A549 (cell line): Measurements from ENCODE around the gene PPARA.
"Not testable (repeated sequence)": the region's sequence is repeated elsewhere in the genome, so short reads cannot be mapped to it uniquely, and the experiment has no call there.

Experiments used
- JUN ChIP-seq, 2 experiments: fragments of >200 bp; sonication (Bioruptor Twin); formaldehyde crosslinking; IDR thresholded peaks; 2 replicates in 1 of 2; 3 replicates in 1 of 2; pipeline ENCODE4 v1.6.1; 2016 to 2017
- NR3C1 ChIP-seq: fragments of >200 bp; sonication (Bioruptor Twin); formaldehyde crosslinking; IDR thresholded peaks from 3 replicates; pipeline ENCODE4 v1.6.1; 2017
- POLR2A ChIP-seq: IDR thresholded peaks from 2 replicates; pipeline ENCODE4 v1.6.1; 2012; ENCODE audit warnings: mild to moderate bottlenecking, low read length
- RCOR1 ChIP-seq: fragments of 150-350 bp; IDR thresholded peaks from 2 replicates; pipeline ENCODE4 v1.6.1; 2014; ENCODE audit warnings: antibody characterized with exemption, low read length, low read depth
- RNF2 ChIP-seq: fragments of 200-600 bp; sonication (generic); IDR thresholded peaks from 2 replicates; pipeline ENCODE4 v1.6.1; 2016; ENCODE audit warnings: low read depth, mild to moderate bottlenecking, antibody characterized with exemption, moderate library complexity, borderline replicate concordance
- TF ChIP-seq, protein P1 (sequence below): fragments of >200 bp; sonication (Bioruptor Twin); formaldehyde crosslinking; IDR thresholded peaks from 3 replicates; pipeline ENCODE4 v1.5.1; 2016
- TF ChIP-seq, protein P2 (sequence below): fragments of 200-600 bp; sonication (generic); IDR thresholded peaks from 2 replicates; pipeline ENCODE4 v1.6.1; 2016; ENCODE audit warnings: antibody characterized with exemption, mild to moderate bottlenecking, moderate library complexity
- TF ChIP-seq, protein P3 (sequence below): IDR thresholded peaks from 2 replicates; pipeline ENCODE4 v1.6.1; 2012

DNA sequence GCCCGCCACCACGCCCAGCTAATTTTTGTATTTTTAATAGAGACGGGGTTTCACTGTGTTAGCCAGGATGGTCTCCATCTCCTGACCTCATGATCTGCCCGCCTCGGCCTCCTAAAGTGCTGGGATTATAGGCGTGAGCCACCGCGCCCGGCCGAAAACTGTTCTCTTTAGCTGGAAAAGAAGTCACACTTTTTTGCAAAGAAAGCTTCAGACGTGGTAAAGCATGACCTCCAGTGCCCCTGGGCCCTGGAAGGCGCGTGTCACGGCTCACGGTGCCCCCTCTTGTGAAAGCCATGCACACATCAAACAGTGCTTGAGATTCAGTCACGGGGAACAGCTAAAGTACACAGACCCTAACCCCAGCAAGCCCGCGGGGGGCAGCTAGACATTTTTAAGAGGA lies 48.5 kb downstream of the PPARA start:
- TF ChIP-seq RNF2; NR3C1; POLR2A; RCOR1; JUN (IDR thresholded peaks at IDR 0.05): not testable (repeated sequence)
- TF ChIP-seq, protein P1, sequence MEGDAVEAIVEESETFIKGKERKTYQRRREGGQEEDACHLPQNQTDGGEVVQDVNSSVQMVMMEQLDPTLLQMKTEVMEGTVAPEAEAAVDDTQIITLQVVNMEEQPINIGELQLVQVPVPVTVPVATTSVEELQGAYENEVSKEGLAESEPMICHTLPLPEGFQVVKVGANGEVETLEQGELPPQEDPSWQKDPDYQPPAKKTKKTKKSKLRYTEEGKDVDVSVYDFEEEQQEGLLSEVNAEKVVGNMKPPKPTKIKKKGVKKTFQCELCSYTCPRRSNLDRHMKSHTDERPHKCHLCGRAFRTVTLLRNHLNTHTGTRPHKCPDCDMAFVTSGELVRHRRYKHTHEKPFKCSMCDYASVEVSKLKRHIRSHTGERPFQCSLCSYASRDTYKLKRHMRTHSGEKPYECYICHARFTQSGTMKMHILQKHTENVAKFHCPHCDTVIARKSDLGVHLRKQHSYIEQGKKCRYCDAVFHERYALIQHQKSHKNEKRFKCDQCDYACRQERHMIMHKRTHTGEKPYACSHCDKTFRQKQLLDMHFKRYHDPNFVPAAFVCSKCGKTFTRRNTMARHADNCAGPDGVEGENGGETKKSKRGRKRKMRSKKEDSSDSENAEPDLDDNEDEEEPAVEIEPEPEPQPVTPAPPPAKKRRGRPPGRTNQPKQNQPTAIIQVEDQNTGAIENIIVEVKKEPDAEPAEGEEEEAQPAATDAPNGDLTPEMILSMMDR: not testable (repeated sequence)
- TF ChIP-seq, protein P2, sequence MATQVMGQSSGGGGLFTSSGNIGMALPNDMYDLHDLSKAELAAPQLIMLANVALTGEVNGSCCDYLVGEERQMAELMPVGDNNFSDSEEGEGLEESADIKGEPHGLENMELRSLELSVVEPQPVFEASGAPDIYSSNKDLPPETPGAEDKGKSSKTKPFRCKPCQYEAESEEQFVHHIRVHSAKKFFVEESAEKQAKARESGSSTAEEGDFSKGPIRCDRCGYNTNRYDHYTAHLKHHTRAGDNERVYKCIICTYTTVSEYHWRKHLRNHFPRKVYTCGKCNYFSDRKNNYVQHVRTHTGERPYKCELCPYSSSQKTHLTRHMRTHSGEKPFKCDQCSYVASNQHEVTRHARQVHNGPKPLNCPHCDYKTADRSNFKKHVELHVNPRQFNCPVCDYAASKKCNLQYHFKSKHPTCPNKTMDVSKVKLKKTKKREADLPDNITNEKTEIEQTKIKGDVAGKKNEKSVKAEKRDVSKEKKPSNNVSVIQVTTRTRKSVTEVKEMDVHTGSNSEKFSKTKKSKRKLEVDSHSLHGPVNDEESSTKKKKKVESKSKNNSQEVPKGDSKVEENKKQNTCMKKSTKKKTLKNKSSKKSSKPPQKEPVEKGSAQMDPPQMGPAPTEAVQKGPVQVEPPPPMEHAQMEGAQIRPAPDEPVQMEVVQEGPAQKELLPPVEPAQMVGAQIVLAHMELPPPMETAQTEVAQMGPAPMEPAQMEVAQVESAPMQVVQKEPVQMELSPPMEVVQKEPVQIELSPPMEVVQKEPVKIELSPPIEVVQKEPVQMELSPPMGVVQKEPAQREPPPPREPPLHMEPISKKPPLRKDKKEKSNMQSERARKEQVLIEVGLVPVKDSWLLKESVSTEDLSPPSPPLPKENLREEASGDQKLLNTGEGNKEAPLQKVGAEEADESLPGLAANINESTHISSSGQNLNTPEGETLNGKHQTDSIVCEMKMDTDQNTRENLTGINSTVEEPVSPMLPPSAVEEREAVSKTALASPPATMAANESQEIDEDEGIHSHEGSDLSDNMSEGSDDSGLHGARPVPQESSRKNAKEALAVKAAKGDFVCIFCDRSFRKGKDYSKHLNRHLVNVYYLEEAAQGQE: not testable (repeated sequence)
- TF ChIP-seq, protein P3, sequence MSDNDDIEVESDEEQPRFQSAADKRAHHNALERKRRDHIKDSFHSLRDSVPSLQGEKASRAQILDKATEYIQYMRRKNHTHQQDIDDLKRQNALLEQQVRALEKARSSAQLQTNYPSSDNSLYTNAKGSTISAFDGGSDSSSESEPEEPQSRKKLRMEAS: not testable (repeated sequence)
